Subcutaneous adipose tissue (tissue), 4 donors: ENCODE data around the gene SNED1. TPM values are rescaled to one million over a fixed set of nuclear protein-coding genes. Genes with fewer than 3 reads are reported as not detected.

Source experiments
- total RNA-seq, 4 donors: library from RNA; depleted of rRNA; stranded (reverse); fragments of >200 nt; gene quantifications; one replicate each; pipeline ENCODE4 v1.1.0, GENCODE V29; 2016
- TF ChIP-seq, protein P1 (sequence below): fragments of 450-650 bp; IDR thresholded peaks from one replicate; pipeline ENCODE4 v1.5.1; 2016; ENCODE audit warnings: low read depth, mild to moderate bottlenecking, control low read depth, antibody characterized with exemption, moderate library complexity

SNED1 gene
- total RNA-seq, 4 donors from 2014 or later = 34.9 to 83.3 (median 39.7) TPM

DNA sequence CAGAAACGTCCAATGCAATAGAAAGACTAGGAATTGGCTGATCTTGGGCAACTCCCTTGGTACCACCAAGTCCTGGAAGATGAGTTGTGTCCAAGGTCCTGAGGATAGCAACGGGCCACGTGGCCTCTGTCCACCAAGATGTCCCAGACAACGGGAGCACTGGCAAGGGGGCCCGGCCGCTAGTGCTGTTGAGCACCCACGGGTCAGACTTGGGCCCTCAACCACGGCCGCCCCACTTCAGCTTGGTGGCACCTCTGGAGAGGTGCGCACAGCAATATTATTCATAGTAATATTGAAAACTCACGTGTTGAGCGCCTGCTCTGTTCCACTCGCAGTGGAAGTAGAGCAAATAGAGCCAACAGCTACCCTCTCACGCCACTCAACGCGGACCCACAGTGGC is 131.9 kb downstream of the SNED1 start:
- TF ChIP-seq, protein P1, sequence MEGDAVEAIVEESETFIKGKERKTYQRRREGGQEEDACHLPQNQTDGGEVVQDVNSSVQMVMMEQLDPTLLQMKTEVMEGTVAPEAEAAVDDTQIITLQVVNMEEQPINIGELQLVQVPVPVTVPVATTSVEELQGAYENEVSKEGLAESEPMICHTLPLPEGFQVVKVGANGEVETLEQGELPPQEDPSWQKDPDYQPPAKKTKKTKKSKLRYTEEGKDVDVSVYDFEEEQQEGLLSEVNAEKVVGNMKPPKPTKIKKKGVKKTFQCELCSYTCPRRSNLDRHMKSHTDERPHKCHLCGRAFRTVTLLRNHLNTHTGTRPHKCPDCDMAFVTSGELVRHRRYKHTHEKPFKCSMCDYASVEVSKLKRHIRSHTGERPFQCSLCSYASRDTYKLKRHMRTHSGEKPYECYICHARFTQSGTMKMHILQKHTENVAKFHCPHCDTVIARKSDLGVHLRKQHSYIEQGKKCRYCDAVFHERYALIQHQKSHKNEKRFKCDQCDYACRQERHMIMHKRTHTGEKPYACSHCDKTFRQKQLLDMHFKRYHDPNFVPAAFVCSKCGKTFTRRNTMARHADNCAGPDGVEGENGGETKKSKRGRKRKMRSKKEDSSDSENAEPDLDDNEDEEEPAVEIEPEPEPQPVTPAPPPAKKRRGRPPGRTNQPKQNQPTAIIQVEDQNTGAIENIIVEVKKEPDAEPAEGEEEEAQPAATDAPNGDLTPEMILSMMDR = no peak

DNA sequence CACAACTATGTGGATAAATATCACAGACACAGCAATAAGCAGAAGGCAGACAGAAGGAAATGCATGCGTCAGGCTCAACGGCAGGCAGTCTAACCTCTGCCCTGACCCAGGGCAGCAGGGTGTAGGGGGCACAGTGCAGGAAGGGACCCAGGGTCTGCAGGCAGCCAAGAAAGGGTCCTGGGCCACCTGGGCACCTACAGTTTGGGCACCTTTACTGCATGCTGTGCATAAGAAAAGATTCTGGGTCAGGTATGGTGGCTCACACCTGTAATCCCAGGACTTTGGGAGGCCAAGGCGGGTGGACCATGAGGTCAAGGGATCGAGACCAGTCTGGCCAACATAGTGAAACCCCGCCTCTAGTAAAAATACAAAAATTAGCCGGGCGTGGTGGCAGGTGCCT is 133.1 kb downstream of the SNED1 start:
- TF ChIP-seq, protein P1 = no peak

DNA sequence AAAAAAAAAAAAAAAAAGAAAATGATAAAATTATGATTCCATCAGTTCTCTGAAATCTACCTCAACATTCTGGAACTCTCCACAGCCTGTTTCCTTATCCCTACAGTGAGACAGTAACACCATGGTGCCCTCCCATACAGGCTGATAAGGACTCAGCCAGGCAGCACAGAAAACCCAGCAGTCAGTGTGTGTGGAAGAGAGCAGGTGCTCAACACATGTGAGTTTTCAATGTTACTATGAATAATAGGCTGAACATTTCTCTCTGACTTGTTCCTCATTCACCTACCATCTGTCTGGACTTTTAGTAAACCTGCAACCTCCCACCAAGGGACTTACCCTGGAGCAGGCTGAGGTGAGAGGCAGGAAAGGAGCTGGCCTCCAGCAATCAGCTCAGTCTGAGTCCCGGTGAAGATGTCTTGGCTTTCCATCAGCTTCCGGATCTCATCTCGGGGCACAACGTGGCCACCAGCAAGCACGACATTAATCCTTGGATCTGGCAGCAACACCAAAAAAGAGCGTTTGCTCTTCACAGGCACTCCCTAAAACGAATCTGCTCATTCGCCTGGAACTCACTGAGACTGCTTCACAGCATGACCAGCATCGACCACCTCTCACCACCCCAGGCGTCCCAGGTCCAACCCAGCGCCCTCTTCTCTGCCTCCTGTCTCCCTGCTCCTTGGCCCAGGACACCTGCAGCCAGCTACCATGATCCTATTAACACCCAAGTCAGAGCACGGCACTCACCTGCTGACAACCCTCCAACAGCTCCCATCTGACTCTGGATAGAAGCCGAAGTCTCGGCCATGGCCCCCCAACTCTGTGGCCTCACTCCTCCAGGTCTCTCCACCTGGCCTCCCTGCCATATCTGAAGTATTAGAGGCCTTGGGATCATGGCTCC is 134.4 kb downstream of the SNED1 start:
- TF ChIP-seq, protein P1 = no peak

DNA sequence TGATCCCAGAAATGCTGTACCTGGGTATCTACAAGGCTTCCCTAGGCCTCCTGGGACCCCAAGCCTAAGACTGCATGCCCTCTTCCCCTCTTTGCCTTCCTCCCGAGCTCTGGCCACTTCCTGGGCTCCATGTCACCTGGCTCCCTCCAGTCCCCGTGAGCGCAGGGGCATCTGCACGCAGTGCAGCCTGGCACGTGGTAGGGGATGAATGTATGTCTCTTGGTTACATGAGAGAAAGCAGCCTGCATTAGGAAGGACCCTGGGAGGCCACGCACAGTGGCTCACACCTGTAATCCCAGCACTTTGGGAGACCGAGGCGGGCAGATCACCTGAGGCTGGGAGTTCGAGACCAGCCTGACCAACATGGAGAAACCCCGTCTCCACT is 135.0 kb downstream of the SNED1 start:
- TF ChIP-seq, protein P1 = no peak

DNA sequence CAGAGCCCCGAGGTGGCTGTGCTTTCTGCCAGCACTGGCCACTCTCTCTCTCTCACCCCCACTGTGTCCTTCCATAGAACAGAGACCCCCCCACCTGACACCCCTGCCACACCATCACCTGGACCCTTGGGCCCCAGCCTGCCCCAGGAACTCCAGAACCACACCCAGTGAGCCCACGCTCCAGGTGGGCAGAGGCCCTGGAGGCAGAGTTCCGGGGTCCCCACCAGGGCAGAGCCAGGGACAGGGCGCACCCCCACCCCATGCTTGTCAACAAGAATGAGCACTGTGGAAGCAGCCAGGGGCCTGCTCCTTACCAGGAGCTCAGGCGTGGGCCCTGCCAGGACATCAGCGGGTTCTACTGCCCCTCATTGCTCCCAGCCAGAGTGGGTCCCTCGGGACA is 136.3 kb downstream of the SNED1 start:
- TF ChIP-seq, protein P1 = no peak

DNA sequence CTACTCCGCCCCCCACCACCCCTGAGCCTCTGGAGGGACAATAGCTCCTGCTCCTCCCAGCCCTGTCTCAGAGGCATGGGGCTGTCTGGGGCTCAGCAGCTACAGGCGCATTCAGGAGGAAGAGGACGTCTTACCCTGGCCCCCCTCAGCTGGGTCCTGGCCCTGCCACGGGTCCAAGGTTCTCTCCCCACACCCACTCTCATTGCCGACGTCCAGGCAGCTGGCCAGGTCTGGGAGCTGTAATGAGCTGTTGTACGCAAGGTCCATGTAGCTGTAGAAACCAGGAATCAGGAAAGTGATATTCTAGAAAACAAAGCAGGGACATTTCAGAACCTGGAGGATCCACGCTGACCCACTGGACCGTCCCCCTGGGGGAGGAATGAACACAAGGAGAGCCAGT is 137.3 kb downstream of the SNED1 start:
- TF ChIP-seq, protein P1 = no peak

DNA sequence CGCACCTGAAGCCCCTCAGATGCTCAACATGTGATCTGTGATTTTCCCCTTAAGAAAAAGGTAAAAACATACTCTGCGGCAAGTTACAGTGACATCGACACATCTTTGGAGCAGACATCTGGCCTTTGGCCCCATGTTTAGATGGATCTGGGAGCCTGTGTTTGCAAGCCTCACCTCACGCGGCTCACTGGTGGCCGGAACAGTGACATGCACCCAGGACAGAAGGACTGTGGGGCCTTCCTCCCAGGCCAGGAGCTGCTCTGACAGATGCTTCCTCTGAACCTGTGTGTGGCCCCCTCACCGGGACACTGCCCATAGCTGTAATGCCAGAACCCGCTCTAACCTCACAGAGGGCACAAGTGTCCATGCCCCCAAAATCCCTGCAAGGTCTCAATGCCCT is 137.8 kb downstream of the SNED1 start:
- TF ChIP-seq, protein P1 = no peak
